Measurements from ENCODE around the gene DCC.

Gene DCC

GRCh38 chr18:53117851-53118250, 777.9 kb downstream of the DCC start:
- no peak for DNase-seq

GRCh38 chr18:53126210-53126609, 786.2 kb downstream of the DCC start:
- no peak for DNase-seq

DNA sequence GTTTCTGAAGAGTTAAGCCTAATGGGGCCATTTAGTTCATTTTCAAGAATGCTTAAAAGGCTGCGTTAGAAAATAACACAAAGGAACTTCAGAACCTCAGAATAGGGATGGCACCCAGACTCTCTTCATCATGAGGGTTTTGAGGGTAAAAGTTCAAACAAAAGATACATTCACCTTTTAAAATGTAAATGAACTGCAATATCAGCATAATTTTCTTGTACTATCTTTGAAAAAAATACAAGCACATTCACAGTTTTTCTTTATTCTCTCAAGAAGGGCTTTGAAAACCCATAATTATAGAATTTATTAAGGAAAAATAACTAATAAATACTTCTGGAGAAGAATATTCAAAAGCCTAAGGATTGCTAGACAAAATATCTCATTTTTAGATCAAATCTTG, 791.0 kb downstream of the DCC start:
- no peak for DNase-seq

DNA sequence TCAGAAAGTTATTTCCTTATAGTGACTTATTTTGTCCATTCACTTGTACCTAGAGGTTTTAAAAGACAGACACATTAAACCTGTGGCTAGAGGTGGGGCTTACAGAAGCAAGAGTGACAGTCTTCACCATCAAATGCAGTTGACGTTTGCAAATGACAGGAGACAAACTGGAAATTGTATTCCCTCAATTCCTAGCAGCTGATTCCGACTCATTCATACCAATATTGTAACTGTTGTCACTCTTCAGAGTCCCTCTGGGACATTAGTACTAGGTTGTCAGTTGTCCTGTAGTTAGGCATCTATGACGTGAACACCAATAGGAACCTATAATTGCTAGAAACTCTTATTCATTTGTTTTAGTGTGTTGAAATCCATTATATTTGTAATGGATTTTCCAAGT, 794.7 kb downstream of the DCC start:
- DNase-seq = no peak

- DNase-seq = no peak
These were observed 795.7 kb downstream of the DCC start for GRCh38 chr18:53135654-53136053.

DNA sequence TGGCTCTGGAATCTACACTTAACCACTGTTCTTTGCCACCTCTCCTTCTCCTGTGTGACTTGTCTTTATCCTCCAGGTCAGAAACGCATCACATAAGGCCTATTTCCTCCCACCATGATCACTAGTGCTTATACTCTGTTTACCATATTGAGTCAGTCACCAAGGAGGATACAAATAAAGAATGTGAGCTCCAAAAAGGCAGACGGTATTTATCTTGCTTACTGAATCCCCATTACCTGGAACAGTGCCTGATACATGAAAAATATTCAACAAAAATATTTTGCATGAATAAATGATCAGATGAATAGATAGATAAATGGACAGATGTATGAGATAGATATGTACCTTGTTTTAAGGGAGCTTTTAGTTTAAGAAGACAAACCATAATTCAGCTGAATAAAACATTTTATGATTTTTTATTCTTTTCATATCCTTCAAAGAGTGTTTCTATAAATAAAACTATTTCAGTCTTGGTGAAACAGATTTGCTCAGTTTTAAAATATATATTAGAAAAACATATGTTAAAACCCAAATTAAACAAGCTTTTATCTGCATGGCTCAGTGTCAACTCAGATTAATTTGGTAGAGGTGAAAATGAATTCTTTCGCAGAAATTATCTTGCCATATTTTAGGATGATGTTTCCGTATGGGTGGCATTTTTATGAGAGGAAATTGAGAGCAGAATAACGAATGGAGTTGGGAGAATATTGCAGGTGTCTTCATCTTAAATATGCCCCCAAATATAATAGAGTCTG, 799.9 kb downstream of the DCC start:
- DNase-seq = no peak

DNA sequence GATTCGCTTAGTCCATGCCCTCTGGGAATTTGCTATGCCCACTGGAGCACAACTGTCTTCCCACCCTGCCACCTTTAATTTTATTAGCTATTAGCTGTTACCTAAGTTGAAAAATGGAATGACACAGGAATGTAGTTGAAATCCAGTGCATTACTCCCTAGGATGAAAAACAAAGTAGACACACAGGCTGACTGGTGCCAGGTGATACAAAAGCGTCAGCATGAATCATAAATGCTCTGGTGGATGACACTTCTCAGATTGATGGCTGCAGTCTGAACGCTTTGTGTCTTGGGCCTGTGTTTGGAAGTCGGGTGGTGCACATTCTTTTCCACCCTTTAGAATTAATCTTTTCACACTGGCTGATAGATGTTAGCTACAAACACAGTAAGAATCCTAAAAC, 802.0 kb downstream of the DCC start:
- DNase-seq = no peak

DNA sequence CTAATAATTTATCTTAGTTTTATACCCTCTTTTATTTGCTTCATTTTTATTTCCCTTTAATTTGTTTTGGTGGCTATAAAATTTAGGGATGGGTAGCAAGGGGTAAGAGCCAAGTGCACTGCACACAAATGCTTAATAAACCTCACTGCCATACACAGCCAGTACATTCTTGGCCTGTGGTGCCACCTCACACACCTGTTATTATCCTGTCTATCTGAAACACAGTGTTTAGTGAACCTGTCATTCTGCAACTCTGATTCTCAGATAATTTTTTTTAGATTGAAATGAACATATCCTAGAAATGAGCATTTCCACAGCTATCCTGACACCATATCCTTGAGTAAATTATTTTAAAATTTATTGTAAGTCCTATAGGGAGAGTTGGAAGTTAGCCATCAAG, 807.5 kb downstream of the DCC start:
- no peak for DNase-seq

DNA sequence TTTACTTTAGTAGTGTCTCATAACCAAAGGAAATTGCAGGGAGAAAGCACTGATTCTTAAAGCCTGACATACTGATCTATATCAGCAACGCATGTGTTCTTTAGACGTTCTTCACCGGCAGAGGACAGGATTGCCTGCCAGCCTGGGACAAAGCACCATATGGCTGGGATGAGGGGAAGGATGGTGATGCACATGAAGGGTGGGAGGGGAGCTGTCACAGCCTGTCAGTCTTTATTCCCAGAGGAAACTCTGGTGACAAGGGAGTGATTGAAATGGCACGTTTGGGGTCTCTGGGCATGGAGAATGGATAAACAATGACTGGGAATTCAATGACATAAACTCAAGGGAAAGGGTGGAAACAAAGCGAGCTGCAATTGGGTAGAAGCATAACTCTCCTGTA, 808.1 kb downstream of the DCC start:
- no peak for DNase-seq

GRCh38 chr18:53152476-53152875, 812.5 kb downstream of the DCC start:
- no peak for DNase-seq

GRCh38 chr18:53153281-53153680, 813.3 kb downstream of the DCC start:
- no peak for DNase-seq

DNA sequence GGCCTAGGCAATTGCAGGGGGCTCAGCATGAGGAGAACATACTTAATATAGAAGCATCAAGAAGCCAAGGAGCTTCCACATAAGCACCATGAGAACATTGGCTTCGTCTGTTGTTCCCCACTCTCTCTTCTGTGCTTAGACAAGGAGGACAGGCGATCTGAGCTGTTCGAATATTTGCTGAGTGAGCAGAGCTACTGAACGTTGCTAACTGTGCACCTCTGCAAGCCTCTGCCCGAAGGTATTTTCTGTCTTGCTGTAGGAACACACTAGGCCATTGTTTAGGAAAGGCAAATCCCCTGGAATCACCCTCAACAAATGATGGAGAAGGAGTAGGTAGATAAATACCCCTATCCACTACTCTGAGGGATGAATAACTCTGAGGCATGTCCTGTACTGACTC, 813.8 kb downstream of the DCC start:
- DNase-seq = no peak

- no peak for DNase-seq
These were observed 825.8 kb downstream of the DCC start for GRCh38 chr18:53165770-53166169.

DNA sequence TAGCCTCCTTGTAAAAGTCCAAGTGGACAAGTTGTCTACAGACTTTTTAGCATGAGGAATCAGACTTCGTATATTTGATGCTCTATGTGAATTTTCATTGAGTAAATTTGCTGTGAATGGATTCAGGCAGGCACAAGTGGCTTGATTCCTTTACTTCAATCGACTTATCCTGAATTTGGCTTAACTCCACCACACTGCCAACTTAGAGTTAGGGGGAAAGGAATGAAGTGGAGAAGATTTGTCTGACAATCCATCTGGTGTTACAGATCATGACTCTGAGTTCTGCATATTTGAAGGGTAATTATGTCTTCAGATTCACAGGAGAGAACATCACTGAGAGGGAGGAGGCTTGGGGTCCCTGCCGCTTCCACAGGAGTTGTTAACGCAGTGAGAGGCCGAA, 829.3 kb downstream of the DCC start:
- no peak for DNase-seq

DNA sequence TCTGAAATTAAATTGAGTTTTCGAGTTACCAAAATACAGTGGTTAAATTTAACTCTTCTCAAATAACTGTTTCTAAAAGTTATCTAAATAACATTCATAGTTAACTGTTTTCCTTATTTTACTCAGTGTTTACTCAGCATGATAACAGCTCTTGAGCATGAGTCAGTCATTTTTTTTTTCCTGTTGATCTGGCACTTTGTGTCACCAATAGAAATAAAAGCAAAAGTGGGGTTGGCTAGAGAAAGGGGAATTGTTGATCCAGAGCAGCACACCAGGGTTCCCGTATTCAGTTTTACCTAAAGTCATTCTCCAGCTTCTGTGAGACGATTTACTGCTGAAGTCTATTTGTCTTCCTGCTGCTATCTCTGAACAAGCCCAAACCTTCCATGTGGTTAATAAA, 851.6 kb downstream of the DCC start:
- DNase-seq = no peak

- no peak for DNase-seq
These were observed 853.9 kb downstream of the DCC start for GRCh38 chr18:53193870-53194269.

DNA sequence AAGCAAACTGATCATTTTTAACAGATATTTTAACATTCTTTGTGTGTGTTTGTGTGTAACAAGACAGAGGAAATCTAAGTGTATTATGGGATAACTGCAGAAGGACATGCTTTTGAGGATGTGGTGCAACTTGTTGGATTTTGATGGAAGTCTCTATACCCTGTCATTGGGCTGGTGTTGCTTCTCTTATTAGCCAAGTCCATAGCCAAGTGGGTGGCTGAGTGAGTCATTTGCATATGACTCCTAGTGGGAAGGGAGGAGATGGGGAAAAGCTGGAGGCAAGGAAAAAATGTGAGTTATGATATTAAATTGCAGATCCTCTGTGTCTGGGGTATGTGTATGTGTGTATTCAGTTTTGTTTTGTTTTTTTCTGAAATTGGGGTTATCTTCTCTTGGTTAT, 879.9 kb downstream of the DCC start:
- no peak for DNase-seq

- no peak for DNase-seq
These were observed 884.3 kb downstream of the DCC start for GRCh38 chr18:53224128-53224778.

DNA sequence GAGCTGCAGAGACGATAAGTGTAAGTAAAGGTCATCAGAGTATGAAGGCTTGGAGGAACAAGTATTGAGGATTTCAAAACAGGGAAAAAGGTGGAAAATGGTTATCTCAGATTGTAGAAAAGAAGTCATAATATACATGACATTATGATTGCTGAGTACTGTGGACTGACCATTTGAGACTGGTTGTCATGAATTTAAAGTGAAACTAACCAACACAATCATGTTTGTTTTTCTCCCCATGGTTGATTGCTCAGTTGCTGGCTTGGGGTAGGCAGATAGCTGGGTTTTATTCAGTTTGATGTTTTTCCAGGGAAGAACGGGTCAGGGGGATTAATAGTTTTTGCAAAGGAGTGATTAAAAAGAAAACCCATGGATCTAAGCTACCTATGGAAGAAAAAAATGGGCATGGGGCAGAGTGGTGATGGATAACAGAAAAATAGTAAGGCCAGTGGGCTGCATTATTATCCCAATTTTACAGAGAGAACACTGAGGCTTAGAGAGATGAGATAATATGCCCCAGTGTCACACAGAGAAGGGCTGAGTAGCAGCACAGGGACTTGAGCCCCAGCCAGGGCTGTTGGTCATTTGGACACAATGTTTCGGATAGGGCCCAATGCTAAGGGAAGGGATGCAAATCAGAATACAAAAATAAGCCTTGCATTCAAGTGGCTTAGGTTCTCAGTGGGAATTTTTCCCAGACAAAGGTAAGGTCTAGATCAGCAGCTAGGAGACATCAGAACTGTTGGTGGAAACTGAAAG, 885.7 kb downstream of the DCC start:
- DNase-seq = no peak

- no peak for DNase-seq
These were observed 894.6 kb downstream of the DCC start for GRCh38 chr18:53234610-53235009.

DNA sequence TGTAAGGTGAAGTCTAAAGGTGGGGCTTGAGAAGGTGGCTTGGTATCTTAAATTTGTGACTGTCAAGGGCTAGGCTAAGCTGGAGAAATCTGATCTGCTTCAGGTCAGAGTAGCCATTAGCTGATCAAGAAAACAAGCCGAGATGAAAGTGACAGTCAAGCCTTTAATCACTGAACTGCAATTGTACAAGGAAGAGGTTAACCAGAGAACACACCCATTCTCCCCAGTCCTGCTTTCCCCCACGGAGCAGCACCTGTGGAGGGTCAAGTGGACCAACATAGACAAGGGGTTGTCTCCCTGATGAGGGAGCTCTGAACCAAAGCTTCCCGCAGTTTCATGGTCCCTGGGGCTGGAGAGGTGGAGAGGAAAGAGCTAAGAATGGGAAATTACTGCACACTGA, 901.2 kb downstream of the DCC start:
- no peak for DNase-seq

GRCh38 chr18:53253789-53254188, 913.8 kb downstream of the DCC start:
- no peak for DNase-seq

DNA sequence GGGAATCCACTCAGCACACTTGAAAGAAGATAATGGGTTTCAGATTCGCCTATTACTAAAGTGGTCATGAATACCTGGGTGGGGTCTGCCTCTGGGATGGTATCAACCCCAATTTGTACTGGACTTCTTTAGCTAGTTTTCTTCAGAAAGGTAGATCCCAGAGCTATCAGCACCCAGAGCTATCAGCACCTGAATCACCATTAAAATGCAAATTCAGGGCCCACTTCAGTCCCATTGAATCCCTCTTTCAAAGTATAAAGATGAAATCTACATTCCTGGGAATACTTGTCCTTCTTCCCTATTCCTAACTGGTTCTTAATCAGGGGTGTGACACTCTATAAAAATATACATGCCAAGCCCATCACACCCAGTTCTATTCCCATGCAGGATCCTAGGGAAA, 914.3 kb downstream of the DCC start:
- DNase-seq = no peak

- no peak for DNase-seq
These were observed 921.2 kb downstream of the DCC start for GRCh38 chr18:53261241-53261640.

Data from cortex of kidney (tissue), 1 donor.